Left lobe of liver (tissue), 2 donors: ENCODE measurements around the gene SMC5. TPM values are rescaled to one million over a fixed set of nuclear protein-coding genes. Genes with fewer than 3 reads are reported as not detected.
A peak's percentile ranks its signal among the peaks of the same experiment; 100 is the strongest.
"Not testable (repeated sequence)": the region's sequence is repeated elsewhere in the genome, so short reads cannot be mapped to it uniquely, and the experiment has no call there.

Source experiments
- ATAC-seq: fragments of 200-7000 bp; cut with Tn5 transposase; one replicate; pipeline ENCODE4 v1.9.1; 2020; ENCODE audit warnings: mild to moderate bottlenecking, moderate library complexity
- DNase-seq: peaks from one replicate; pipeline ENCODE4 v3.0.0-alpha.2; 2020; ENCODE audit warnings: low spot score
- total RNA-seq: library from RNA; stranded (reverse); gene quantifications from one replicate; pipeline ENCODE4 v1.2.1, GENCODE V29; 2021
- donor health status: DM: no; HTN: no; CAD: no; lungs with moderate emphysema.
- donor health status: DM: no; HTN: yes; CAD: no.

Gene SMC5
- total RNA-seq, 1 donor from 2014 or later, result 10.7 TPM

GRCh38 chr9:70262948-70263347, 4.2 kb downstream of the SMC5 start:
- DNase-seq (no peak), ATAC-seq (no peak)

- DNase-seq (no peak), ATAC-seq (no peak)
Measured at GRCh38 chr9:70263421-70263820, 4.6 kb downstream of the SMC5 start.

DNA sequence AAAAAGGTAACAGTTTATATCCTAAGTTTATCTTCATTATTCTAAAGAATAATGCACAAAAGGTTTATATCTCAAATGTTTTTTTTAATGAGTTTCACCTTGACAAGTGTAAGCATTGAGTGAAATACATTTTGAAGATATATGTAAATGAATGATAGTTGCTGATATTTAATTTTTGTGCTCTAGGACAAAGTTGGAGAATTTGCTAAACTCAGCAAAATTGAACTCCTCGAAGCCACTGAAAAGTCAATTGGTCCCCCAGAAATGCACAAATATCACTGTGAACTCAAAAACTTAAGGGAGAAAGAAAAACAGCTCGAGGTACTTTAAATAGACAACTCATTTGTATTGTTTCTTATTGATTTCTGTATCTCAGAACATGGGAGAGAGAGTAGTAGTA, 19.5 kb downstream of the SMC5 start:
- ATAC-seq, result no peak
- no peak for DNase-seq

- no peak for ATAC-seq
- no peak for DNase-seq
Measured at GRCh38 chr9:70283848-70284247, 25.1 kb downstream of the SMC5 start.

DNA sequence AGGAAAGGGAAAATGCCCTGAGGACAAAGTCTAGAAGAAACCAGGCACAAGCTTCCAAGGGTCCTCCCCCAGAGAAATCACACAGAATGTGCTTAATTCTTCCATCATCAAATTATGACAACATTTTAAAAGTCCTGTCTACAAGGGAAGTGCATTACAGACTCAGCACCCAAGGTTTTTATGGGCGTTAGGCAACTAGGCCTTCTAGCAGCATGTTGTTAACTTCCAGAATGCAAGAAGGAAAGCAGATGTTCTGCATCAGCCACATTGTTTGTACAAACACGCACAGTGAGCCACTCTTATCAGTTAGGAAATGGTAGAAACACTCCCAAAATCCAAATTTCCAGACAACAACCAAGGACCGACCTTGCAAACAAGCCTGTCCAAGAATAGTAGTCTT, 26.5 kb downstream of the SMC5 start:
- DNase-seq (no peak), ATAC-seq (peak; percentile 33)

DNA sequence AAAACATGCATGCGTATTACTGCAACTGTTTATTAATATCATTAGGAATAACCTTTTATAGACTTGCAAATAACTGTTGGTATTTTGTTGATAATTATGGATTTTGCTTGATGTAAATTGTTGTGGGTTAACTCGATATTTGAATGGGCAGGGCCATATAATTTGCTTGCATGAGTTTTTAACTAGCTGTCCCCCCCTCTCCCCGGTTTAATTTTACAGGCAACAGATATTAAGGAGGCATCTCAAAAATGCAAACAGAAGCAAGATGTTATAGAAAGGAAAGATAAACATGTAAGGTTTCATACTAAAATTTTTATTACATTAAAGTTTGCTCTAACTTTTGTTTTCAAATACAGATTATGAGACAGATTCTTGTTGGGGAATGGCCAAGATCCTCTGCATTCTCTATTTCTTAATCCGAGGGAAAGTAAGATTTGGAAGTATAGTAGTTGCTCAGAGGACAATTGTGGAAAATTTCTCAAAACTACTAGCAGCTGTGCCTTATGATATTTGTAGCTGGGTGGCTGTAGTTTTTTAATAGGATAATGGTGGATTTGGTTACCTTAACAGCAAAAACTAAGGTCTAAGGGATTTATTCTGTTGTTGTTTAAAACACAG, 27.3 kb downstream of the SMC5 start:
- ATAC-seq, result no peak
- no peak for DNase-seq

- ATAC-seq, result no peak
- no peak for DNase-seq
Measured at GRCh38 chr9:70290626-70291025, 31.8 kb downstream of the SMC5 start.

GRCh38 chr9:70291446-70291845, 32.7 kb downstream of the SMC5 start:
- no peak for ATAC-seq
- no peak for DNase-seq

GRCh38 chr9:70292253-70292652, 33.5 kb downstream of the SMC5 start:
- DNase-seq (no peak), ATAC-seq (no peak)

DNA sequence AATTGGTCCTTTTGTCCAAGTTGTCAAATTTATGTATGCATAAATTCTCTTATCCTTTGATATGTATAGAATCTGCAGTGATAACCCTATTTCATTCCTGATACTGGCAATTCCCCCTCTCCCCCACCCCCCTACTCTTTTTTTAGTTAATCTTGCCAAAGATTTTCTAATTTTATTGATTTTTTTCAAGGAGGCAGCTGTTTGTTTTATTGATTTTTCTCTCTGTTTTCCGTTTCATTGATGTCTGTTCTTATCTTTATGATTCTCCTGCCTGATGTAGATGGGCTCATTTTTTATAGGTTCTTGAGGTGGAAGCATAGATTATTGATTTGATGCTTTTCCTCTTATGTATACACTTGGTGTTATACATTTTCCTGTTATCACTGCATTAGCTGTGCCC, 34.4 kb downstream of the SMC5 start:
- DNase-seq (no peak), ATAC-seq (no peak)

- DNase-seq, result no peak
- ATAC-seq, result no peak
Measured at GRCh38 chr9:70297141-70297540, 38.4 kb downstream of the SMC5 start.

DNA sequence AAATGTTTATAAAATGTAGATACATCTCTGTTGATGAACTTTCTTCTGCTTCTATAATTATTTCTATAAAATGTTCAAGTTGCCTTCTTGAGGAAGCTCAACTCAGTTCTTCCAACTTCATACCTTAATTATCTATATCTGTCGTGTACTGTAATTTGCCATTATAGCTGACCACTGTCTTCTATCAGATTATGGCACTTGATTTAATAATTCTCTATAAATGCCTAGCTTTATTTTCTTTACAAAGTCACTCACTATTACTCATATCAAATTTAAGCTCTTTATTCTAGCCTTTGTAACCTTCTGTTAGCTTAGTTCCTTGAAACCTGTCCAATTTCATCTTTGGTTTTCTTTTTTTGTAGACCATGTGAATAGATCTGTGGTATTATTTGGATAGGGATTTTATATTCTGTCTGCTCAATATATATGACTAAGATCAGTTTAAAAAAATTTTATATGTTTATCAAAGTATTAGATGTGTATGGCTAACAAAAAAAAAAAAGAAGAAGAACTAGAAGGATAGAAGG, 39.5 kb downstream of the SMC5 start:
- DNase-seq (no peak), ATAC-seq (no peak)

DNA sequence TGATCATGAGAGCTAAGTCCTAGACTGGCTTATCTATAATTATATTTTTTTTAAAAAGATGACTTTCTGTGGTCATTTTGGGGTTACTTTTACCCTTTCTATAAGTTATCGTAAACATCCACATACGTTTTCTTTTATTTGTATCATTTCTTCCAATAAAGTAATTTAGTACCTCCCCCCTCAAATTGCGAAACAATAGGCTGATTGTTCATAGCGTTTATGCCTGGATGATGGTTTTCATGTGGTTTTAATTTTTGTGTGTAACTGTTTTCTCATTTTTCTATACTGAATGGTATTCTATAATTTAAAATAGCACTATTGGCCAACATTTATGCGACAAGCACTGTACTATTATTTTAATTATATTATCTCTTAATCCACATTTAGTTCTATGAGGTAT, 44.5 kb downstream of the SMC5 start:
- DNase-seq, result no peak
- no peak for ATAC-seq

DNA sequence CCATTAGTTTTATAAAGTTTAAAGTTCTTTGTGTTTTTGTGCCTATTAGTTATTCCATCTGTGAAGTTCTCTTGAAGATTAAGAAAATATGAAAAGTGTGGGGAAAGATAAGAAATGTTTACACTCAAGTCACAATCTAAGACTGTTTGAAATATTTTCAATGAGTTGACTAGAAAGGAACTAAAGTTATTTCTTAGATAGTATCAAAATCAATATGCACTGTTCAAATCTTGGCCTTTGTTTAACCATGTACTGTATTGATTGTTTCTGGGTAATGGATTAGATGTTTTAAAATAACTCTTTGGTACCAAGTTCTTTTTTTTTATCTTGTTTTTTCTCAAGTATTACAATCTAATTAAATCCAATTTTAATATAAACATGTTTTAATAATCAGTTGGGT, 46.0 kb downstream of the SMC5 start:
- no peak for DNase-seq
- ATAC-seq, result no peak

DNA sequence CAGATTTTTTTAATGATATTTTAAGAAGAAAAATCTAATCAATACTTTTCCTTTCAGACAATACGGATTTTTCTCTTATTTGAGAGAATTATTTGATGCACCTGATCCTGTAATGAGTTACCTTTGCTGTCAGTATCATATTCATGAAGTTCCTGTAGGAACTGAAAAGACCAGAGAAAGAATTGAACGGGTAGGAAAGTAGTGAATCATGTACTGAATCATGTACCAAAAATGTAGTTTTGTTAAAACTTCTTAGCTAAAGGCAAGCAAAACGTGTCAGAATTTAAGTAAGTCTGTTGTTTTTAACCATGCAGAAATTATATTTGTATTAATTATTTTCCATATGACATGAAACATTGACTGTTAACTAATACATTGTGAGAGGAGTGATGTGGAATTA, 56.6 kb downstream of the SMC5 start:
- no peak for DNase-seq
- ATAC-seq, result no peak

- ATAC-seq, result no peak
- DNase-seq, result no peak
Measured at GRCh38 chr9:70318002-70318401, 59.2 kb downstream of the SMC5 start.

GRCh38 chr9:70322096-70322495, 63.3 kb downstream of the SMC5 start:
- ATAC-seq (no peak), DNase-seq (no peak)

DNA sequence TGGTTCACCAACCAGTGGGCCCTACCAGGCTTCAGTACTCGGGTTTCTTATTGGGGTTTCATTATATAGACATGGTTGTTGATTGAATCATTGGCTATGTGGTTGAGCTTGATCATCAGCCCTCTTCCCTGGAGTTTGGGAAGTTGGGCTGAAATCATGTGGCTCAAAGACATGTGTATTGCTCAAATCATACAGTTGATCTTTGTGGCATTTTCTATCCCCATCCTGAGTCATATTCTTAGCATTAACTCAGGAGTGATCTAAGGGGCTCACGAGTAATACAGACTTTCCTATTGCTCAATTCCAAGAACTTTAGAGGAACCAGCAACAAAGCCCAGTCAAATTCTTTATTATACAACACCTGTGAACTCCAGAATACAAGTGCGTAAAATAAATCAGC, 66.2 kb downstream of the SMC5 start:
- ATAC-seq (no peak), DNase-seq (no peak)

GRCh38 chr9:70328625-70329024, 69.8 kb downstream of the SMC5 start:
- DNase-seq, ATAC-seq: not testable (repeated sequence)

- ATAC-seq (peak; percentile 48), DNase-seq (no peak)
Measured at GRCh38 chr9:70340572-70340971, 81.8 kb downstream of the SMC5 start.

GRCh38 chr9:70347046-70347445, 88.3 kb downstream of the SMC5 start:
- no peak for DNase-seq
- no peak for ATAC-seq

- DNase-seq, result no peak
- ATAC-seq, result no peak
Measured at GRCh38 chr9:70352356-70352755, 93.6 kb downstream of the SMC5 start.

DNA sequence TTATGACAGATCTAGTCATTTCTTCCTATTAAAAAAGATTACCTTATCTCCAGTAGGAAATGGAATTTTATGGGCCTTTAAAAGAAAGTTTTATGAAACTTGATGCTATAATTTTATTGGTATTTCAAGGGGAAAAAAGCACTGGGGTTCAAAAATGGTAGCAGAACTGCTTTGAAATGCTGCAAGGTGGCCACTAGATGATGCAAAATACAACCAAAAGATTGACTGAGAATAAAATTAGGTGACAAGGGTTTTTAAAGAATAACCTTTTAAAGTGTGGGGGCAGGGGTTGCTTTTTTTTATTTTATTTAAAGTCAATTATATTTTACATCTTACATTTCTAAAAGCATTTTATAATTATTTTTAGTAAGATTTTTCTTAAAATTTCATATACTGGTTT, 94.0 kb downstream of the SMC5 start:
- DNase-seq, result no peak
- peak; percentile 64 for ATAC-seq
